DMS53 treated with DMSO at 0.1 percent for 48 hours (cell line): ENCODE data around the gene CRTC2.
A peak's percentile ranks its signal among the peaks of the same experiment; 100 is the strongest.

Source experiments
- DNase-seq: peaks from one replicate; lab custom pipeline; 2025; ENCODE audit not compliant: unreplicated experiment; lab: John Stamatoyannopoulos, UW

CRTC2 gene

DNA sequence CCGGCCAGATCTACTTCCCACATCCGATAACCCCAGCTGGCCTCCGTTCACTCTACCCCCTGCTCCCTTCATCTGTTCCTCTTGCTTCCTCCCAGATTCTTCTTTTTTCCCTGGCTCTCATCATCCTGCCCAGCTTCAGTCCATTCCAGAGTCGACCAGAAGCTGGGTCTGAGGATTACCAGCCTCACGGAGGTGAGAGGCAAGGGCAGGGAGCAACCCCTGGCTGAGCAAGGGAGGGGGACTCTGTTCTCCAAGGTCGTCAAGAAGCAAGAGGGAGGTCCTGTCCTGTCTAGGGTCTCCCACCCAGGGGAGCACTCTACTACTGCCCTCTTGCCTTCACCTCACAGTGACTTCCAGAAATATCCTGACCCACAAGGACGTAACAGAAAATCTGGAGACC is 15.1 kb upstream of the CRTC2 start:
- DNase-seq, result no peak

GRCh38 chr1:153973071-153973470 is 14.7 kb upstream of the CRTC2 start:
- DNase-seq, result no peak

DNA sequence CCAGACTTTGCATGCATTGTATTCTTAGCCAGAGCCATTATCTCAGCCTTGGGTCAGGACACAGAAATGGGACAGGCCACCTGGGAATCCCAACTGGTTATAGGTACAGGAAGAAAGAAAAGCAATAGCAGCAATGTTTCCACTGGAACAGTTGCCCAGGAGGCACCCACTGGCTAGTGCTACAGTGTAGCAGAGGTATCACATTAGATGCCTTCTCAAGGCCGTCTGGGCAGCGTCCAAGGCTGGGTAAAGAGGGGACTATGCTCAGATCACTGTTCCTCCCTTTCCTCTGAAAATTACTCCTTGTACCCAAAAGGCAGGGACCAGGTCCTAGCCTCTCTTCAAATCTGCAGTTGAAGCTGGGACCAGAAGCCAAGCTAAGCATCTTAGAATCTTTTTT is 11.9 kb upstream of the CRTC2 start:
- DNase-seq, result no peak

DNA sequence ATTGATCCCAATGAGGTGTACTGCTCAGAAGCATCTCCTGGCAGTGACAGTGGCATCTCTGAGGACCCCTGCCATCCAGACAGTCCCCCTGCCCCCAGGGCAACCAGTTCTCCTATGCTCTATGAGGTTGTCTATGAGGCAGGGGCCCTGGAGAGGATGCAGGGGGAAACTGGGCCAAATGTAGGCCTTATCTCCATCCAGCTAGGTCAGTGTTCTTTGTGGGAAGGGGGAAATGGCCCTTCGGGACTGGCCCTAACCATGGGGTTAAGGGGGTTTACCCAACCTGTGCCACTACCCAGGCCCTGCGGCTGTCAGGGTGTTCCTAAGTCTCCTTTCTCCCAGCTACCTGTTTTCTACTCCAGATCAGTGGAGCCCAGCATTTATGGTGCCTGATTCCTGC is 10.6 kb upstream of the CRTC2 start:
- no peak for DNase-seq

DNA sequence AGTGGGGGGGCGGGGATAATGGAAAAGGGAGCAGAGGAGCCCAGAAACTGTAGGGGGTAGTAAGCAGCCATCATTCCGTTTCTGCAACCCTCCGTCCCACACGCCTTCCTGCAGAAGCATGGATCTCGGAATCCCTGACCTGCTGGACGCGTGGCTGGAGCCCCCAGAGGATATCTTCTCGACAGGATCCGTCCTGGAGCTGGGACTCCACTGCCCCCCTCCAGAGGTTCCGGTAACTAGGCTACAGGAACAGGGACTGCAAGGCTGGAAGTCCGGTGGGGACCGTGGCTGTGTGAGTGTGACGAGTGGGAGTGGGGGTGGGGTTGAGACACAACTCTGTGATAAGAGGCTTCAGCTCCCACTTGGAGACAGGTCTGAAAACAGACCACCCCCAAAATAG is 10.0 kb upstream of the CRTC2 start:
- DNase-seq, result no peak

- DNase-seq, result peak; percentile 43
These were observed 9.6 kb upstream of the CRTC2 start for GRCh38 chr1:153968000-153968363.

- DNase-seq, result peak; percentile 96
These were observed 8.9 kb upstream of the CRTC2 start, which contains the start of gene CREB3L4 for GRCh38 chr1:153967107-153967999. CREB3L4 (plus strand) TSS chr1:153967902; CDS start chr1:153968526, 624 bp downstream.

DNA sequence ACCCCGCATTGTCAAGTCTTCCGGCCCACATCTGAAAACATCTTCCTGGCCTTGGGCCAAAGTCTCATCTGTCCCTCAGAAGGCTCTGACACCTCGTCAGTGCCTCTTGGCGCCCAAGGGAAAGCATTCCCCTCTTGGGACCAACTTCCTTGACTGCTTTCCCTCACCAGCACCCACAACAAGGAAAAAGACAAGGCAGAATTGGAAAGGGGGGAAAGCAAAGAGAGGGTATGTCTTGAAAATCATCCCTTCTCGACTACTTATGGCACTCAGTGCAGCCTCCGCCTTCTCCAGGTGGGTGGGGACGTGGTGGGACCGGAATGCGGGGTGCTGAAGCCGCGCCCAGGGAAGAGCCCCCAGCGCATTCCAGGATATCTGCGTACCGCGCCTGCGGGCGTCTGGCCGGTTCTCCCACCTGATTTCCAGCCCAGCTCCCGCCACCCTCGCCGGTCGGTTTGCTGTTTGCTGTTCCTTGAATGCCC is 5.5 kb upstream of the CRTC2 start:
- no peak for DNase-seq

DNA sequence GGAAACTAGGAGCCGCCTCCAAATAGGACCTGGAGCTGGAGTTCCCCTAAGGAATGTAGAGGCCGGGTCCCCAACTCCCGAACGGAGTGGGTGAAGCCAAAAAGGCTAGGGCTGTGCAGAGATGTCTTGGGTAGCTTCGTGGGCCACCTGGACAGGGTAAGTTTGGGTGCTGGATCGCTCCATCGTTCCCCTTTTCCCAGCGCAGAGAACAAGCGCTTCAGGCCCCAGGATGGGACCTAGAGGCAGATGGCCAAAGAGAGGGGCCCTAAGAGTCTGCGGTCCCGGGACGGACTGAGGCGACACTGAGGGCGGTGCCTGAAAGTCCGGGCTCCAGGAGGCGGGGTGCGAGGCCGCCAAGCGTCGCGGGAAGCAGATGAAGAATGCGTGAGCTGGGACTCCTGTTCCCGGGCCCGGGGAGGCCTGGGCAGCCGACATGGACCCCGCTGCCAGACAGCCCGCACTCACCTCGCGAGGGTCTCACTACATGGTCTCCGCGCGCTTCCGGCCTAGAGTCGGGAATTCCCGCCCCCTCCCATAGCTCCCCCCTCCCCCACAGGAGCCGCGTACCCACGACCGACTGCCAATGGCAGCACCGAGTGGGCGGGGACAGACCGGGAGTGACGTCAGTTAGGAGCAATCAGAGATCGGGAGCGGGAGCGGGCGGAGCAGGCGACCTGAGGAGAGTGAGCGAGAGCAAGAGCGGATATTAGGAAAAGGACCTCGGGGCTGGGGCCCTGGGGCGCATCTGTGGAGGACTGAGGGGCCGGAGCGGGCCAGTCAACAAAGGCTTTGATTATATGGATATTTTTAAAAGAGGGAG is 4.8 kb upstream of the CRTC2 start, which contains the start of gene SLC39A1:
TSS of gene SLC39A1 (minus strand) at position 508 of the 820 bp plus-strand sequence. CDS start 822 bp downstream, outside the sequence.
- peak; percentile 90 for DNase-seq

DNA sequence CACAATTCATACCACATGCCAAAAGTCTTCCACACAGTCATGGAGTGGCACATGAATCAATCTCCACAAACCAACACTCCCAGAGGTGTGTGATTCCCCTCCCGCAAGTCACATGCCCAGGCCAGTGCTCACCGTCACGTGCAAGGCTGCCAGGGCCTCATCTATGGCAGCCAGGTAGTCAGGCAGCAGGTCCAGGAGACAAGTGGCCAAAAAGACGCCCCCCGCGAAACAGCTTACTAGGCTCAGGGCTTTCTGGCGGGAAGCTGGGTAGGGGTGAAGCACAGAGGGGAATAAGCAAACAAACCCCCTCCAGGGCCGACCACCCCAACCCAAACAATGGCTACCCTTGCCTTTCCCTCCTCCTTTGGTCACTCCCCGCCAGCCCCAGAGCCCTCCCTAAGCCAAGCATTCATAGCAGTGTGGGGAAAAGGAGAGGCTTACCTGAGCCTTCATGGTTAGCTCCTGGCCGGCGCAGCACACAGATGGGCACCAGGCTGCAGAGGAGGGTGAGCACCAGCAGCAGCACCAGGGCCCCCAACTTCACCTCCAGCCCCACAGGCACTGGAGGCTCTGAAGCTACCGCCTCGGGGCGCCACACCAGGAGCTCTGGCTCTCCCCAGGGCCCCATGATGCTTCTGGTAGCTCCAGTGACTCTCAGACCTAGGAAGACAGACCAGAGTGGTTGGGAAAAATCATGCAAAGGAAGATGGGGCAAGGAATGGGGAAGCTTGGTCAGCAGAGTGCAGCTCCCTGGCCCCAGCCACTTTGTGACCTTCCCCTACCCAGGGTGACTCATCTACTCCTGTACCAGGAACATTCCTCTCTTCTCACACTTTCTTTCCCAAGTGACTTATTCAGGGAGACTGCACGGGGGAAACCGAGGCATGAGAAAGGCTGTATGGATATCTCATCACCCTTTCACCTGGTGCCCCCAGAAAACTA is 3.9 kb upstream of the CRTC2 start:
- DNase-seq, result peak; percentile 16

GRCh38 chr1:153961421-153961820 is 3.0 kb upstream of the CRTC2 start:
- no peak for DNase-seq

- no peak for DNase-seq
These were observed 1.8 kb upstream of the CRTC2 start for GRCh38 chr1:153960206-153960605.

DNA sequence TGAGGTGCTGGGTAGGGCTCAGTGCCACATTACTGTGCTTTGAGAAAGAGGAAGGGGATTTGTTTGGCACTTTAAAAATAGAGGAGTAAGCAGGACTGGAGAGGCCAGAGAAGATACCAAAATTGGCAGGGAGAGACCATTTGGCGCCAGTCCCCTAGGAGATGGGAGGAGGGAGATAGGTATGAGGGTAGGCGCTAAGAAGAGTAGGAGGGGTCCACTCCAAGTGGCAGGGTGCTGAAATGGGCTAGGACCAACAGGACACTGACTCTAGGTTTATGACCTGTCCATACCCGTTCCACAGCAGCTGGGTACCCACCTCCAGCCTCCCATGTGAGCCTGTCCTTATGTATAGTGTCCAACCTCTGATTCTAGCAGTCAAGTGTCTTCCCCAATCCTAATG is 1.0 kb upstream of the CRTC2 start:
- no peak for DNase-seq

DNA sequence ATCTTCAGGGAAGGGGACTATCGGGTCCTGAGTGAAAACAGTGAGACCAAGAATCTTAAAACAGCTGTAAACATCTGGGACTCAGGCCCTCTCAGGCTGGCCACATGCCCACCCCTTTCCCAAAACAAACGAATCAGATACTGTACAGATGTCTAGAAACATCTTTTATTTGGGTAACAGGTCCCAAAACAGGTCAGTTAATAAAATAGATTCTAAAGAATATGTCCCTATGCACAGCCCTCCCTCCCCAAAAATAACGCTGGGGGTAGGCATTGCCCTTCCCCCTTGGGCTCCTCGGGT is 499 bp upstream of the CRTC2 start:
- DNase-seq, result no peak

DNA sequence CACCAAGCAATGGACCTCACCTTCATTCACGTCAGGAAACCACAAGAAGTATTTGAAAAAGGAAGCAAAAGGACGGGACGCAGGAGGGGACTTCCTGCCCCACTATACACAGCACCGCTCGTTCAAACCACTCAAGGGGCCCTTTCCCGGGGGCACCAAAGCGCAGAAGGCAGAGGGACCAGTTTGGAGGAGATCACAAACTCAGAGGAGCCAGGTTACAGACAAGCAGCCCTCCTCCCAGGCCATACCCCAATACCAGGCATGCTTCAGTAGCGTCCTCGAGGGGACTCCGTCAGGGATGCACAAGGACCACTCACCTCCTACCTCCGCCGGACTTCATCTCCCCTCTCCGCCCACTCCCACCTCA is 685 bp downstream of the CRTC2 start:
- DNase-seq, result no peak

- no peak for DNase-seq
These were observed 1.3 kb downstream of the CRTC2 start for GRCh38 chr1:153956997-153957715.

GRCh38 chr1:153954826-153955225 is 3.6 kb downstream of the CRTC2 start:
- no peak for DNase-seq

- no peak for DNase-seq
These were observed 4.5 kb downstream of the CRTC2 start for GRCh38 chr1:153953859-153954365.

DNA sequence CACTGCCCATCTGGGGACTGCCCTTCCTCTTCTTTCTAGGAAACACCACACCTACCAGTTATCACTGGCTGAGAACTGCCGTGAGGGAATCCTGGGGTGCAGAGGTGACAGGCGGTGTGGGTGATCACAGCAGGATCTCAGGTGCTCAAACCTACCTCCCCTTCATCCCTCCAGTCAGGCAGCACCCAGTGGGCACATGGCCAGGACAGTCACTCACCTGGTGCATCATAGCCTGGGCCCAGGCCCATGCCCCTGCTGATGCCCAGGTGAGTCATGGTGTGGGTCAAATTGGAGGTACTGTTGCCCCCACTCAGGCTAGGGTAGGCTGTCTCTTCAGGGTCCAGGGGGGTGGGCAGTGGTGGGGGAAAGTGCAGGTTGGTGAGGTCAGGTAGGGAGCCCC is 6.6 kb downstream of the CRTC2 start:
- DNase-seq, result no peak

DNA sequence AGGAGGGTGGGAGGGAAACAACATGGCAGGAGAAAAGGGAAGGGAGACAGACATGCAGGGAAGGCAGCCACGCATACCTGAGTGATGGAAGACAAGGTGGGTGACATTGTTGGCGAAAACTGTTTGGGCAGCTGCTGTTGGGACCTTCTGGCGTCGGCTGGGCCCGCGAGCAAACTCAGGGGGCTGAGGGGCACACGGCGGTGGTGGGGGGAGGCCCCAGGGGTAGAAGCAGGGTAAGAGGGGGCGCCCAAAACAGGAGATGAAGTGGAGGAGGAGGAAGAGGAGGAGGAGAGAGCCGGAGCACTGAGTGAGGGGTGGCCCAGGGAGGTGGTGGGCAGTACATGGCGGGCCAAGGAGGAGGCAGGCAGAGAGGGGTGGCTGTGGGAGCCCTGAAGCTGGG is 7.2 kb downstream of the CRTC2 start:
- DNase-seq, result no peak
